Osteoblast (primary cell): ENCODE results near the gene RABGEF1. TPM values are rescaled to one million over a fixed set of nuclear protein-coding genes. Genes with fewer than 3 reads are reported as not detected.
"Not testable (repeated sequence)": the region's sequence is repeated elsewhere in the genome, so short reads cannot be mapped to it uniquely, and the experiment has no call there.

Source experiments
- DNase-seq: peaks from one replicate; pipeline ENCODE4 v3.0.0; 2011; ENCODE audit warnings: low spot score, mixed read lengths; ENCODE audit not compliant: insufficient read length; ENCODE audit errors: missing footprints
- H2AFZ ChIP-seq: 2 replicates; pipeline ENCODE4 v1.6.0; 2011; ENCODE audit warnings: mild to moderate bottlenecking, low read length
- H3K27ac ChIP-seq: 2 replicates; pipeline ENCODE4 v1.5.1; 2011; ENCODE audit warnings: mild to moderate bottlenecking, low read depth, low read length, moderate library complexity
- H3K27me3 ChIP-seq: 2 replicates; pipeline ENCODE4 v1.6.0; 2012; ENCODE audit warnings: mild to moderate bottlenecking, control low read depth, inconsistent platforms, low read length, moderate library complexity; ENCODE audit not compliant: insufficient read depth
- H3K36me3 ChIP-seq: 2 replicates; pipeline ENCODE4 v1.5.1; 2011; ENCODE audit warnings: mild to moderate bottlenecking, low read length, control low read depth, moderate library complexity; ENCODE audit not compliant: insufficient read depth
- H3K4me1 ChIP-seq: 2 replicates; pipeline ENCODE4 v1.5.1; 2011; ENCODE audit warnings: mild to moderate bottlenecking, low read length, control low read depth, moderate library complexity; ENCODE audit not compliant: insufficient read depth
- H3K4me2 ChIP-seq: 2 replicates; pipeline ENCODE4 v1.6.0; 2011; ENCODE audit warnings: mild to moderate bottlenecking, low read length; ENCODE audit not compliant: insufficient read depth
- H3K4me3 ChIP-seq: fragments of 200-600 bp; sonication (generic); 3 replicates; pipeline ENCODE4 v1.5.1; 2012; ENCODE audit warnings: mild to moderate bottlenecking, low read length, inconsistent platforms; ENCODE audit not compliant: insufficient read depth
- H3K79me2 ChIP-seq: 2 replicates; pipeline ENCODE4 v1.6.0; 2012; ENCODE audit warnings: mild to moderate bottlenecking, low read length, control low read depth, inconsistent platforms; ENCODE audit not compliant: insufficient read depth
- H3K9me3 ChIP-seq: 2 replicates; pipeline ENCODE4 v1.5.1; 2011; ENCODE audit warnings: low read depth, low read length, control low read depth
- H4K20me1 ChIP-seq: 2 replicates; pipeline ENCODE4 v1.6.0; 2012; ENCODE audit warnings: mild to moderate bottlenecking, low read length, control low read depth; ENCODE audit not compliant: insufficient read depth
- CTCF ChIP-seq: IDR thresholded peaks from 2 replicates; pipeline ENCODE4 v1.5.1; 2011; ENCODE audit warnings: mild to moderate bottlenecking, low read depth, low read length, moderate library complexity; ENCODE audit errors: extremely low read depth
- total RNA-seq: library from RNA; depleted of rRNA; stranded (reverse); fragments of >200 nt; gene quantifications from 2 replicates; pipeline ENCODE4 v1.2.3, GENCODE V29; 2012

RABGEF1 gene
- total RNA-seq, 1 donor = 81.8 TPM

DNA sequence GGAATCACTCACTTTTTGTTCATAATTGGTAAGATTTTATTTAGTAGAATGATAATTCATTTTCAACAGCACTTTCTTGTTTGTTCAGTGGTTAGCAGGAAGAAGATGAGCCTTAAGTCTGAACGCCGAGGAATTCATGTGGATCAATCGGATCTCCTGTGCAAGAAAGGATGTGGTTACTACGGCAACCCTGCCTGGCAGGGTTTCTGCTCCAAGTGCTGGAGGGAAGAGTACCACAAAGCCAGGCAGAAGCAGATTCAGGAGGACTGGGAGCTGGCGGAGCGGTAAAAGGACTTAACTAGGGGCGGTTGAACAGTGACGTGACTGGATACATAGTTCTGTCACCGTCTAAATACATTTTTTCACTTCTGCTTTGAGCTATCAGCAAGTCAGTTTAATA lies 31.3 kb downstream of the RABGEF1 start:
- H3K79me2 ChIP-seq = peaks cover 93% of the 10 kb centered on the region
- no peaks in the 10 kb centered on the region for H3K27me3 ChIP-seq
- H4K20me1 ChIP-seq = peaks cover 27% of the 10 kb centered on the region
- DNase-seq = no peak
- H3K36me3 ChIP-seq = peaks cover 55% of the 10 kb centered on the region
- H3K4me3 ChIP-seq = no peak overlapping the region
- H3K9me3 ChIP-seq = no peaks in the 10 kb centered on the region
- peaks cover 13% of the 10 kb centered on the region for H3K4me1 ChIP-seq
- H3K4me2 ChIP-seq = no peak overlapping the region
- no peak overlapping the region for H3K27ac ChIP-seq
- no peak overlapping the region for H2AFZ ChIP-seq
- no peak for TF ChIP-seq CTCF

DNA sequence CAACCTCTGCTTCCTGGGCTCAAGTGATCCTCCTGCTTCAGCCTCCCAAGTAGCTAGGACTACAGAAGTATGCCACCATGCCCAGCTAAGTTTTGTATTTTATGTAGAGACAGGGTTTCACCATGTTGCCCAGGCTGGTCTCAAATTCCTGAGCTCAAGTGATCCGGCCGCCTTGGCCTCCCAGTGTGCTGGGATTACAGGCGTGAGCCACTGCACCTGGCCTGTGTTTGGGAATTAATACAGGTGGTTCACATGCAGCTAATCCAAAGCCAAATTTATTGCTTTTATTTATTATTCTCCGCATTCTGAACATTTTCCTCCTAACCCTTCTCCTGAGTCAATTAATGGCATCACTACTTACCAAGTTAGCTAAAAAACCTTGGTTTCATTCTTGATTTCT lies 33.2 kb downstream of the RABGEF1 start:
- peaks cover 27% of the 10 kb centered on the region for H4K20me1 ChIP-seq
- not testable (repeated sequence) for DNase-seq, H3K9me3 ChIP-seq, H3K27me3 ChIP-seq, H3K4me3 ChIP-seq, H2AFZ ChIP-seq, H3K4me2 ChIP-seq
- peaks cover 24% of the 10 kb centered on the region for H3K4me1 ChIP-seq
- H3K27ac ChIP-seq = peak overlapping the region; percentile 15
- peaks cover 64% of the 10 kb centered on the region for H3K36me3 ChIP-seq
- H3K79me2 ChIP-seq = peaks cover 84% of the 10 kb centered on the region

DNA sequence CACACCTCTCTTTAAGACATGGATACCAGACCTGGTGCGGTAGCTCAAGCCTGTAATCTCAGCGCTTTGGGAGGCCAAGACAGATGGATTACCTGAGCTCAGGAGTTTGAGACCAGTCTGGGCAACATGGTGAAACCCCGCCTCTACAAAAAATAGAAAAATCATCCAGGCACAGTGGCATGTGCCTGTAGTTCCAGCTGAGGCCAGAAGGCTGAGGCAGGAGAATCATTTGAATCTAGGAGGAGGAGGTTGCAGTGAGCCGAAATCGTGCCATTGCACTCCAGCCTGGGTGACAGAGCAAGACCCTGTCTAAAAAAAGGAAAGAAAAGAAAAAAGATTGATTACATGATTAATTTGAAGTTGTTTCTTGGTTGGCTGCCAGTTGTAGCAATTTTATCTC lies 35.9 kb downstream of the RABGEF1 start:
- not testable (repeated sequence) for H3K27ac ChIP-seq, H3K27me3 ChIP-seq, H3K9me3 ChIP-seq, H2AFZ ChIP-seq, H3K4me3 ChIP-seq, H4K20me1 ChIP-seq, DNase-seq, H3K4me2 ChIP-seq
- Histone ChIP-seq H3K79me2 (peaks cover 84% of the 10 kb centered on the region), H3K36me3 (peaks cover 62% of the 10 kb centered on the region), H3K4me1 (peaks cover 22% of the 10 kb centered on the region)
- TF ChIP-seq CTCF = peak; percentile 19

- DNase-seq = no peak
- peaks cover 85% of the 10 kb centered on the region for H3K79me2 ChIP-seq
- peaks cover 63% of the 10 kb centered on the region for H3K36me3 ChIP-seq
- H4K20me1 ChIP-seq = peaks cover 9% of the 10 kb centered on the region
- no peak overlapping the region for H2AFZ ChIP-seq
- H3K4me1 ChIP-seq = peaks cover 22% of the 10 kb centered on the region
- H3K4me3 ChIP-seq = no peak overlapping the region
- TF ChIP-seq CTCF = no peak
- H3K27me3 ChIP-seq = no peaks in the 10 kb centered on the region
- no peak overlapping the region for H3K27ac ChIP-seq
- H3K9me3 ChIP-seq = no peaks in the 10 kb centered on the region
- no peak overlapping the region for H3K4me2 ChIP-seq
Observed at GRCh38 chr7:66776800-66777442, 36.4 kb downstream of the RABGEF1 start.
